Measurements from ENCODE around the gene OLFML3.
"Not testable (repeated sequence)": the region's sequence is repeated elsewhere in the genome, so short reads cannot be mapped to it uniquely, and the experiment has no call there.

Gene OLFML3, protein sequence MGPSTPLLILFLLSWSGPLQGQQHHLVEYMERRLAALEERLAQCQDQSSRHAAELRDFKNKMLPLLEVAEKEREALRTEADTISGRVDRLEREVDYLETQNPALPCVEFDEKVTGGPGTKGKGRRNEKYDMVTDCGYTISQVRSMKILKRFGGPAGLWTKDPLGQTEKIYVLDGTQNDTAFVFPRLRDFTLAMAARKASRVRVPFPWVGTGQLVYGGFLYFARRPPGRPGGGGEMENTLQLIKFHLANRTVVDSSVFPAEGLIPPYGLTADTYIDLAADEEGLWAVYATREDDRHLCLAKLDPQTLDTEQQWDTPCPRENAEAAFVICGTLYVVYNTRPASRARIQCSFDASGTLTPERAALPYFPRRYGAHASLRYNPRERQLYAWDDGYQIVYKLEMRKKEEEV

GRCh38 chr1:113978863-113979702 lies at the start of gene OLFML3:
Gene OLFML3 (plus strand): TSS chr1:113979474. CDS start chr1:113979517, 43 bp downstream.
- peak; percentile 93 for DNase-seq

- DNase-seq, result peak; percentile 66
These were observed 49.4 kb upstream of the OLFML3 start for GRCh38 chr1:113929750-113930498.

DNA sequence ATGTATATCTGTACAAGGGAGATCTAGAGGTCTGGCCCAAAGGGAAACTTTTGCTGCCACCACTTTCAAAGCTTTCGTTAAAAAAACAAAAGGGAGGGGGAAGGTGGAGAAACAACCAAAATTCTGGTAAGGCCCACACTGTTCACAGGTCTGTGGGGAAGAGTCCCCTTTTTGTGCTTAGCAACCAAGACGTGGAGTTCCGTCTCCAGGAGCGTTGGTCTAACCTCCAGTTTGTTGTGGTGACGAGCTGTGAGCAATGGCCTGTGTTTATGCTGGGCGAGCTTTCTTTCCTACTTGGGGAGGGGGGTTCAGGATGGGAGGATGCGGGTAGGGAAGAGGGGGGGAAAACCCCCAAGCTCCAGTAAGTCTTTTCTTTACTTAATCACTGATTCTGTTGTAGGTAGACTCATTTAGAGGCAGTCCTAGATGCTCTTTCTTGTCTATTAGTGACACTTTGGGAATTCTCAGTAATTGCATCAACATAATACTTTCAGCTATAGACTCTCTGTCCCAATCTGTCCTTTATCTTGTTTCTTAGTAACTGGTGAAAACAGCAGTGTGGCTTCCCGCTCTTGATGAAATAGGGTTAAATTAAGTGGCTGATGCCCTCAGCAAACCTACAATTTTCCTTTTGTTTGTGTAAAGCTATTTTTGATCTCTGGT lies 48.6 kb upstream of the OLFML3 start:
- DNase-seq, result peak; percentile 75

GRCh38 chr1:113931451-113931851 lies 47.8 kb upstream of the OLFML3 start:
- DNase-seq, result no peak

- no peak for DNase-seq
These were observed 45.3 kb upstream of the OLFML3 start for GRCh38 chr1:113934006-113934405.

DNA sequence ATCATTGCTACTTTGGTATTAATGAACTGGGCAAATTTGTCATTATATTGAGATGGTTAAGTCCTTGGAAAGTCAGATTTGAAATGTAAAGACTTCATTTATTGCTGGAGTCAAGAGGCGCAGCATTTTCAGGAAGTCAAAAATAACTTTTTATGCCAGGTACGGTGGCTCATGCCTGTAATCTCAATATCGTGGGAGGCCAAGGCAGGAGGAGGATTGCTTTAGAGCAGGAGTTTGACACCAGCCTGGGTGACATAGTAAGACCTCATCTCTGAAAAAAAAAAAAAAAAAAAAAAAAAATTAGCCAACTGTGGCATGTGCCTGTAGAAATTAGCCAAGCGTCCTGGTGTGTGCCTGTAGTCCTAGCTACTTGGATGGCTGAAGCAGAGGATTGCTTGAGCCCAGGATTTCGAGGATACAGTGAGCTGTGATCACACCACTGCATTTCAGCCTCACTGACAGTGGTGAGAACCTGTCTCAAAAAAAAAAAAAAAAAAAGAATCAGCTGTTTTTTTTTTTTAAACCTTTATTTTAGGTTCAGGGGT lies 44.7 kb upstream of the OLFML3 start:
- DNase-seq, result no peak

- DNase-seq, result no peak
These were observed 44.1 kb upstream of the OLFML3 start for GRCh38 chr1:113935176-113935575.

- no peak for DNase-seq
These were observed 43.3 kb upstream of the OLFML3 start for GRCh38 chr1:113935970-113936369.

GRCh38 chr1:113937146-113937545 lies 42.1 kb upstream of the OLFML3 start:
- DNase-seq, result no peak

DNA sequence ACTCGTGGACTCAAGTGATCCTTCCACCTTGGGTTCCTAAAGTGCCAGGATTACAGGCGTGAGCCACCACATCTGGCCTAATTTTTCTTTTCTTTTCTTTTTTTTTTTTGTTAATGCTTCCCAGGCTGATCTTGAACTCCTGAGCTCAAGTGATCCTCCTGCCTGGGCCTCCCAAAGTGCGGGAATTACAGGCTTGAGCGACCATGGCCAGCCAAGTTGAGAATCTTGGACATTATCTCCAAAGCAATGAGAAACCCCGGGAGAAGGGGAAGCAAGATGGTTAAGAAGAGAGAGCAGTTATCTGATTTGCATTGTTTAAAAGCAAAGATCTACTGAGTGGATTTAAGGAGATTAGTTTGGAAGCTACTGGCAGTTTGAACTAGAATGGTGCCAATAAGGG lies 41.1 kb upstream of the OLFML3 start:
- peak; percentile 85 for DNase-seq

DNA sequence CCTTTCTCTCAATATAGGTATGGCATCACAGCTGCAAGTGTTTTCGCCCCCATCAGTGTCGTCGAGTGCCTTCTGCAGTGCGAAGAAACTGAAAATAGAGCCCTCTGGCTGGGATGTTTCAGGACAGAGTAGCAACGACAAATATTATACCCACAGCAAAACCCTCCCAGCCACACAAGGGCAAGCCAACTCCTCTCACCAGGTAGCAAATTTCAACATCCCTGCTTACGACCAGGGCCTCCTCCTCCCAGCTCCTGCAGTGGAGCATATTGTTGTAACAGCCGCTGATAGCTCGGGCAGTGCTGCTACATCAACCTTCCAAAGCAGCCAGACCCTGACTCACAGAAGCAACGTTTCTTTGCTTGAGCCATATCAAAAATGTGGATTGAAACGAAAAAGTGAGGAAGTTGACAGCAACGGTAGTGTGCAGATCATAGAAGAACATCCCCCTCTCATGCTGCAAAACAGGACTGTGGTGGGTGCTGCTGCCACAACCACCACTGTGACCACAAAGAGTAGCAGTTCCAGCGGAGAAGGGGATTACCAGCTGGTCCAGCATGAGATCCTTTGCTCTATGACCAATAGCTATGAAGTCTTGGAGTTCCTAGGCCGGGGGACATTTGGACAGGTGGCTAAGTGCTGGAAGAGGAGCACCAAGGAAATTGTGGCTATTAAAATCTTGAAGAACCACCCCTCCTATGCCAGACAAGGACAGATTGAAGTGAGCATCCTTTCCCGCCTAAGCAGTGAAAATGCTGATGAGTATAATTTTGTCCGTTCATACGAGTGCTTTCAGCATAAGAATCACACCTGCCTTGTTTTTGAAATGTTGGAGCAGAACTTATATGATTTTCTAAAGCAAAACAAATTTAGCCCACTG lies 38.7 kb upstream of the OLFML3 start:
- DNase-seq, result no peak

DNA sequence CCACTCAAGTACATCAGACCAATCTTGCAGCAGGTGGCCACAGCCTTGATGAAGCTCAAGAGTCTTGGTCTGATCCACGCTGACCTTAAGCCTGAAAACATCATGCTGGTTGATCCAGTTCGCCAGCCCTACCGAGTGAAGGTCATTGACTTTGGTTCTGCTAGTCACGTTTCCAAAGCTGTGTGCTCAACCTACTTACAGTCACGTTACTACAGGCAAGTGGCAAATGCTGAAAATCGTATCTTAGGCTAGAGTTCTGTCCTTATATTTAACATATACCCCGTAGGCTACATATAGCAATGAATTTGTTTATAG lies 38.1 kb upstream of the OLFML3 start:
- no peak for DNase-seq

DNA sequence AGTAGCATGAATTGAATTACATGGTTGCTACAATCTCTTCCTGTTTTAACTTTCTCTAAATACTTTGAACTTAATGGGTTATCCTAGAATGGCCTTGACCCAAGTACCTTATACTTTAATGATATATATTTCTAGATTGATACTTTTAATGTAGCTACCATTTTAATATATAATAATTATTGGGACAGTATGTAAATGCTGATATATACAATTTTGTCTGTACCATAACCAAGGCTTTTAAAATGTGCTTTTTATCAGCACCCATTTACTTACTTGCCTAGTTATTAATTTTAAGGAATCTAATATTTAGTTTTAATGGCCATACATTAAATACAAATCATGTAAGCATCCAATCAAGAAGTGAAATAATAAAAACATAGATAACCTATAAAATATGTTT lies 36.7 kb upstream of the OLFML3 start:
- no peak for DNase-seq

- DNase-seq, result no peak
These were observed 36.1 kb upstream of the OLFML3 start for GRCh38 chr1:113943028-113943811.

DNA sequence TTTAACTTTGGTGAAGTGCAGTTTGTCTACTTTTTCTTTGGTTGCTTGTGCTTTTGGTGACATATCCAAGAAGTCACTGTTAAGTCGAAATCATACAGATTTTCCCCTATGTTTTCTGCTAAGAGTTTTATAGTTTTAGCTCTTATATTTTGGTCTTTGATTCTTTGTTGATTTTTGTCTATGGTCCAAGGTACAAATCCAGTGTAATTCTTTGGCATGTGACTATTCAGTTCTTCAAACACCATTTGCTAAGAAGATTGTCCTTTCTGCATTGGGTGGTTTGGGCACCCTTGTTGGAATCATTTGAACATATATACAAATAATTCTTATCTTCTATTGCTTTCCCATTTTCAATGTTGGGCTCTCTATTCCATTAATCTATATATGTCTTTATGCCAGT lies 33.9 kb upstream of the OLFML3 start:
- no peak for DNase-seq

GRCh38 chr1:113946112-113946511 lies 33.2 kb upstream of the OLFML3 start:
- peak; percentile 36 for DNase-seq

DNA sequence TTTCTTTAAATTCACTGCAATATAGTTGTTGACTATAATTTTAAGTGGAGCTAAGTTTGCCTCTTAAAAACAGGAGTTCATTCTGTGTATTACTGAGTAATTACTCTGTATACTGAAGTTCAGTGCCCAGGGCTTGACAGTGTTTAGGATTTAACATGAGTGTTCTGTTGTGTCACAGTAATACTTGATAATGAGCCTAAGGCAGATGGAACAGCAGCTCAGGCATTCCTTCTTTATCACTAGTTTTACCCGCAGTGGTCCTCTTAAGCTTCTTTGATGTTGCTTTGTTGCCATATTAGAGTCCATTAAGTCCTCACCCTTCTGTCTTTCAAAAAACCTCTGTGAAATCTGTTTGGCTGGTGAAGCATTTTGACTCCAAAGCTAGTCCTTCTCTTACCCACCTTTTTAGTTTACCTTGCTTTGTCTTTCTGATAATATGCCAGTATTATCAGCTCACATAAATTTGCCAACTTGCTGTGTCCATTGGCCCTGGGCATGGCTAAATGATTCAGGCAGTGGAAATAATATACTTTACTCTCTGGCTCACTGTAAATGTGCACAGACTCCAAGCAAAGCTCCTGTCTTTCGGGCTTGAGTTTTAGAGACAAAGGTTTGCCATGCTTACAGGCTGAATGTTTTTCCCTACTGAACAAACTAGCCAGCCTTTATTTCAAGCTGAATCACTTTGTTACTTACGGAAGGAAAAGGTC lies 32.4 kb upstream of the OLFML3 start:
- DNase-seq, result peak; percentile 98

DNA sequence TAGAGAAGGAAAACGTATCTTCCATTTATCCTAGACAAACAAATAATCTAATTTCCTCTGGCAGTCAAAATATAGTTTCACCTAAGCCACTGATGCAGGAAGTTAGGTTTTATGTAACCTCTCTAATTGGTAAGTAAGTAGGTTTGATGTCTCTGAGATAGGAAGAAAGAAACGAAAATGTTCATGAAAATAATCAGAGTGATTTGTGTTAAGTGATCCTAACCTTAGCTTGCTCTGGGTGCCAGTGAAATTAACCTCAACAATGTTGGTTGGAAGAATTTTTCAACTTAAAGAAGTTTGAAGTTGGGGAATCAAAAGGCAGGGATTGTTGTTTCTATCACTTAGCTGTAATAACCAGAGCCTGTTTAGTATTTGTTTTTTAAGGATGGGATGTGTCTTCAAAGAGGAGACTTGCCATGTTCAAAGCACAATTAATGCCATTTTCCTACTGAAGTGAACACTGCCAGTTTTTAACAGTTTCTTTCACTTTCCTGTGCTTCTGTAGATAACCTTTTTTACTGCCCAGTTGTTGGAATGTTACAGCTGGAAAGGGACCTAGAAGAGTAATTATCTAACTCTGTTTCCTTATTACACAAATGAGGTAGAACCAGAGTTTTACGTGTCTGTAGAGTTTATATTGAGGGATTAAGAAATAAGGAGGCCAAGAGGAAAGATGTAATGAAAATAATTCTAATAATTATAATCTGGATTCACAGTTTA lies 31.7 kb upstream of the OLFML3 start:
- no peak for DNase-seq

DNA sequence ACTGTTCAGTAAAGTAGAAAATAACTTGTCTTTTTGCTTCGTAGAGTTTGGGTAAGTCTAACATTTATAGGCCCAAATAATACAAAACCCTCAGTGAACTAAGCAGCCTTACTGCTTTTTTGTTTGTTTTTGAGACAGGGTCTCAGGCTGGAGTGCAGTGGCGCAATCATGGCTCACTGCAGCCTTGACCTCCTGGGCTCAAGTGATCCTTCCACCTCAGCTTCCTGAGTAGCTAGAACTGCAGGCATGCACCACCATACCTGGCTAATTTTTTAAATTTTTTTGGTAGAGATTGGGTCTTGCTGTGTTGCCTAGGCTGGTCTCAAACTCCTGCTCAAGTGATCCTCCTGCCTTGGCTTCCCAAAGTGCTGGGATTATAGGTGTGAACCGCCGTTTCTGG lies 31.1 kb upstream of the OLFML3 start:
- DNase-seq, result not testable (repeated sequence)

Measured in NCI-H82 (cell line).